SK-N-SH (cell line): ENCODE data around the gene YKT6. TPM values are rescaled to one million over a fixed set of nuclear protein-coding genes. Genes with fewer than 3 reads are reported as not detected.
A peak's percentile ranks its signal among the peaks of the same experiment; 100 is the strongest.

ENCODE experiments used
- CTCF ChIA-PET: fragments of 300-600, 350-600 bp; formaldehyde crosslinking; extraction: SDS; loops from one replicate; lab custom pipeline; 2021; lab: Yijun Ruan, JAX
- POLR2A ChIA-PET: fragments of 350-600 bp; sonication (Branson Sonifier 250); formaldehyde crosslinking; extraction: SDS; loops from one replicate; lab custom pipeline; 2020; ENCODE audit warnings: antibody characterized with exemption, inconsistent platforms; lab: Yijun Ruan, JAX
- DNase-seq: peaks from one replicate; pipeline ENCODE4 v3.0.0; 2012
- H2AFZ ChIP-seq: fragments of 200-600 bp; sonication (generic); 2 replicates; pipeline ENCODE4 v1.8.1; 2016; ENCODE audit warnings: antibody characterized with exemption, mild to moderate bottlenecking, low read depth
- H3F3A ChIP-seq: fragments of 200-600 bp; sonication (generic); replicated peaks from 2 replicates; pipeline ENCODE3; 2016; ENCODE audit warnings: antibody characterized with exemption, mild to moderate bottlenecking; ENCODE audit not compliant: insufficient read depth
- H3K27ac ChIP-seq, 2 experiments: fragments of 200-500 bp in 1 of 2; fragments of 200-600 bp in 1 of 2; sonication (Bioruptor generic) in 1 of 2; sonication (generic), shearing (Covaris generic) in 1 of 2; 2 replicates each; pipeline versions ENCODE4 v1.5.1 to v1.6.1; 2014 to 2016; ENCODE audit warnings: low read depth in 2 of 2, inconsistent platforms in 1 of 2, low read length in 1 of 2, mild to moderate bottlenecking in 1 of 2, mixed read lengths in 1 of 2
- H3K27me3 ChIP-seq: fragments of 200-600 bp; sonication (generic), shearing (Covaris generic); 2 replicates; pipeline ENCODE4 v1.6.1; 2016; ENCODE audit warnings: mixed run types; ENCODE audit not compliant: insufficient read depth
- H3K36me3 ChIP-seq, 2 experiments: fragments of 200-500 bp in 1 of 2; fragments of 200-600 bp in 1 of 2; sonication (Bioruptor generic) in 1 of 2; sonication (generic) in 1 of 2; replicated peaks in 1 of 2; 2 replicates each; pipeline versions ENCODE3 to v1.5.1; 2014 to 2016; ENCODE audit warnings: low read length in 1 of 2, mild to moderate bottlenecking in 1 of 2; ENCODE audit not compliant: insufficient read depth in 2 of 2, control insufficient read depth in 1 of 2
- H3K4me1 ChIP-seq, 2 experiments: fragments of 200-500 bp in 1 of 2; fragments of 200-600 bp in 1 of 2; sonication (Bioruptor generic) in 1 of 2; sonication (generic), shearing (Covaris generic) in 1 of 2; 2 replicates each; pipeline versions ENCODE4 v1.5.1 to v1.6.1; 2014 to 2016; ENCODE audit warnings: low read depth in 1 of 2, low read length in 1 of 2, mixed run types in 1 of 2; ENCODE audit not compliant: insufficient read depth in 2 of 2, control insufficient read depth in 1 of 2
- H3K4me2 ChIP-seq: fragments of 200-600 bp; sonication (generic), shearing (Covaris generic); 2 replicates; pipeline ENCODE4 v1.6.1; 2017; ENCODE audit warnings: mixed run types
- H3K4me3 ChIP-seq, 2 experiments: fragments of 200-500 bp in 1 of 2; fragments of 200-600 bp in 1 of 2; sonication (Bioruptor generic) in 1 of 2; sonication (generic), shearing (Covaris generic) in 1 of 2; 2 replicates each; pipeline versions ENCODE4 v1.5.1 to v1.8.1; 2014 to 2016; ENCODE audit warnings: low read depth in 2 of 2, inconsistent platforms in 1 of 2, low read length in 1 of 2, mild to moderate bottlenecking in 1 of 2, mixed read lengths in 1 of 2, moderate library complexity in 1 of 2
- H3K79me2 ChIP-seq: fragments of 200-600 bp; sonication (generic); 2 replicates; pipeline ENCODE4 v1.8.1; 2017; ENCODE audit warnings: mild to moderate bottlenecking; ENCODE audit not compliant: insufficient read depth
- H3K9ac ChIP-seq: fragments of 200-600 bp; sonication (generic); 2 replicates; pipeline ENCODE4 v1.6.1; 2017; ENCODE audit warnings: mixed run types
- H3K9me2 ChIP-seq: fragments of 200-600 bp; sonication (generic); 2 replicates; pipeline ENCODE4 v1.6.1; 2017; ENCODE audit warnings: mixed run types
- H3K9me3 ChIP-seq: fragments of 200-600 bp; sonication (generic); 2 replicates; pipeline ENCODE4 v1.6.1; 2017; ENCODE audit warnings: mixed run types, mild to moderate bottlenecking, moderate library complexity
- H4K20me1 ChIP-seq: fragments of 200-600 bp; sonication (generic); 2 replicates; pipeline ENCODE4 v1.6.1; 2017; ENCODE audit warnings: mild to moderate bottlenecking, mixed run types; ENCODE audit not compliant: insufficient read depth
- CHD2 ChIP-seq: fragments of 150-350 bp; IDR thresholded peaks from 2 replicates; pipeline ENCODE4 v1.6.1; 2018; ENCODE audit warnings: low read length; ENCODE audit not compliant: partially characterized antibody
- ELF1 ChIP-seq: IDR thresholded peaks from 2 replicates; pipeline ENCODE4 v1.4.0; 2012
- EP300 ChIP-seq, 2 experiments: IDR thresholded peaks; 2 replicates each; pipeline versions ENCODE4 v1.4.0 to v1.6.1; 2012; ENCODE audit warnings: borderline replicate concordance in 1 of 2, low read depth in 1 of 2, low read length in 1 of 2
- EZH2phosphoT487 ChIP-seq: fragments of 200-600 bp; sonication (generic); IDR thresholded peaks from 2 replicates; pipeline ENCODE4 v1.6.1; 2017; ENCODE audit warnings: low read depth, mixed run types, mild to moderate bottlenecking, antibody characterized with exemption, moderate library complexity, borderline replicate concordance
- GABPA ChIP-seq: IDR thresholded peaks from 2 replicates; pipeline ENCODE4 v1.4.0; 2012; ENCODE audit warnings: low read depth, mild to moderate bottlenecking
- IRF3 ChIP-seq: fragments of 150-350 bp; IDR thresholded peaks from 2 replicates; pipeline ENCODE4 v1.6.1; 2016; ENCODE audit warnings: mild to moderate bottlenecking, low read depth, low read length
- JUND ChIP-seq: IDR thresholded peaks from 2 replicates; pipeline ENCODE4 v1.4.0; 2012
- MAX ChIP-seq: IDR thresholded peaks from 2 replicates; pipeline ENCODE4 v1.4.0; 2012; ENCODE audit warnings: low read depth
- NFIC ChIP-seq: IDR thresholded peaks from 2 replicates; pipeline ENCODE4 v1.4.0; 2012; ENCODE audit warnings: borderline replicate concordance
- POLR2AphosphoS5 ChIP-seq: IDR thresholded peaks from 2 replicates; pipeline ENCODE4 v1.6.1; 2012; ENCODE audit warnings: low read depth, low read length
- RAD21 ChIP-seq: IDR thresholded peaks from 2 replicates; pipeline ENCODE4 v1.6.1; 2012; ENCODE audit warnings: mild to moderate bottlenecking, low read length
- RCOR1 ChIP-seq: fragments of 150-350 bp; IDR thresholded peaks from 2 replicates; pipeline ENCODE4 v1.6.1; 2017; ENCODE audit warnings: antibody characterized with exemption, low read length
- RFX5 ChIP-seq: IDR thresholded peaks from 2 replicates; pipeline ENCODE4 v1.6.1; 2012; ENCODE audit warnings: mild to moderate bottlenecking, improper control_type of control experiment, low read length
- SIN3A ChIP-seq: IDR thresholded peaks from 2 replicates; pipeline ENCODE4 v1.6.1; 2012; ENCODE audit warnings: low read depth, mild to moderate bottlenecking, low read length, moderate library complexity, borderline replicate concordance
- SMC3 ChIP-seq: IDR thresholded peaks from 2 replicates; pipeline ENCODE4 v1.6.1; 2012; ENCODE audit warnings: low read depth, low read length, improper control_type of control experiment
- TAF1 ChIP-seq: IDR thresholded peaks from 2 replicates; pipeline ENCODE4 v1.6.1; 2012; ENCODE audit warnings: low read depth, mild to moderate bottlenecking, low read length, moderate library complexity, borderline replicate concordance
- TCF12 ChIP-seq: IDR thresholded peaks from 2 replicates; pipeline ENCODE4 v1.4.0; 2012
- USF1 ChIP-seq: IDR thresholded peaks from 2 replicates; pipeline ENCODE4 v1.4.0; 2012; ENCODE audit warnings: low read depth, borderline replicate concordance
- WGBS: methylation state at CpG from one replicate; pipeline ENCODE4 v1.1.6; 2017; ENCODE audit warnings: low lambda C conversion rate; 5-methylcytosine and 5-hydroxymethylcytosine counted together
- polyA plus RNA-seq, 3 experiments: library from polyadenylated mRNA; depleted of rRNA; stranded (reverse); fragments of >200 nt; gene quantifications; 2 replicates each; pipeline ENCODE4 v1.2.3, GENCODE V29; 2012
- TF ChIP-seq, protein P1 (sequence below): fragments of 200-600 bp; sonication (generic); IDR thresholded peaks from 2 replicates; pipeline ENCODE4 v1.6.1; 2017; ENCODE audit warnings: antibody characterized with exemption, mild to moderate bottlenecking, moderate library complexity

YKT6 gene
- polyA plus RNA-seq, 1 of the 3 experiments (the other 2 are of a cell fraction), result 170 TPM

DNA sequence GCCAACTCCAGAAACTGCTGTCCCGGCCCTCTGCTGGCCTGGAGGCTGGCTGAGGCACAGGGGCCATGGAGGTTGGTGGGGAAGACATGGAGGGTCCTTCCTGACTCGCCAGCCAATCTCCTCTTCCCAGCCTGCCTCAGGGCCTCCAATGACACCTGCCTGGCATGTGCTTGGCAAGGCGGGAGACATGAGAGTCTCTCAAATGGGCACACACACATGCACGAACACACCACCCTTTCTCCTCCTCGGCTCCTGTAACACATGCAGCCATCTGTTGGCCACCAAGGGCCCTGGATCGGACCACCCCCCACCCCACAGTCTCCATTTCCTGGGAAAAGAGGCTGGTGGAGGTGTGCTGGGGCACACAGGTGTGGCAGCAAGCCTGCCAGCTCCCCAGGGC lies 56.4 kb downstream of the YKT6 start:
- peak overlapping the region; percentile 1 to 41; a peak in 3 of 4 replicates for H3K27ac ChIP-seq
- no peaks in the 10 kb centered on the region for H3K79me2 ChIP-seq
- H3K9me3 ChIP-seq, result no peaks in the 10 kb centered on the region
- peaks cover 25 to 37% of the 10 kb centered on the region in 2 experiments; a peak in 3 of 4 replicates for H3K4me1 ChIP-seq
- H2AFZ ChIP-seq, result peak overlapping the region; percentile 21; the same call in 1 of the 2 replicates
- peaks cover 10% of the 10 kb centered on the region for H3F3A ChIP-seq
- TF ChIP-seq ELF1 (no peak), RFX5 (no peak), RAD21 (no peak), POLR2AphosphoS5 (no peak), SMC3 (no peak), SIN3A (no peak), TAF1 (no peak), TCF12 (no peak)
- no peaks in the 10 kb centered on the region for H3K36me3 ChIP-seq
- no peaks in the 10 kb centered on the region for H3K9me2 ChIP-seq
- WGBS, result 95% methylated on average over 6 of the region's 6 CpGs
- CTCF ChIA-PET, result interaction anchor here (1.1 to 10.0 kb wide), 4 partner anchors 15 to 50 kb away, joined by 3 to 101 read pairs (median 4); no protein-coding TSS in a partner anchor
- H4K20me1 ChIP-seq, result no peaks in the 10 kb centered on the region
- no peak for DNase-seq
- peak overlapping the region; percentile 48; the same call in 1 of the 2 replicates for H3K4me2 ChIP-seq
- no peak overlapping the region for H3K4me3 ChIP-seq
- peak overlapping the region; percentile 17; the same call in 1 of the 2 replicates for H3K9ac ChIP-seq
- no peaks in the 10 kb centered on the region for H3K27me3 ChIP-seq
- POLR2A ChIA-PET, result no interaction called here

DNA sequence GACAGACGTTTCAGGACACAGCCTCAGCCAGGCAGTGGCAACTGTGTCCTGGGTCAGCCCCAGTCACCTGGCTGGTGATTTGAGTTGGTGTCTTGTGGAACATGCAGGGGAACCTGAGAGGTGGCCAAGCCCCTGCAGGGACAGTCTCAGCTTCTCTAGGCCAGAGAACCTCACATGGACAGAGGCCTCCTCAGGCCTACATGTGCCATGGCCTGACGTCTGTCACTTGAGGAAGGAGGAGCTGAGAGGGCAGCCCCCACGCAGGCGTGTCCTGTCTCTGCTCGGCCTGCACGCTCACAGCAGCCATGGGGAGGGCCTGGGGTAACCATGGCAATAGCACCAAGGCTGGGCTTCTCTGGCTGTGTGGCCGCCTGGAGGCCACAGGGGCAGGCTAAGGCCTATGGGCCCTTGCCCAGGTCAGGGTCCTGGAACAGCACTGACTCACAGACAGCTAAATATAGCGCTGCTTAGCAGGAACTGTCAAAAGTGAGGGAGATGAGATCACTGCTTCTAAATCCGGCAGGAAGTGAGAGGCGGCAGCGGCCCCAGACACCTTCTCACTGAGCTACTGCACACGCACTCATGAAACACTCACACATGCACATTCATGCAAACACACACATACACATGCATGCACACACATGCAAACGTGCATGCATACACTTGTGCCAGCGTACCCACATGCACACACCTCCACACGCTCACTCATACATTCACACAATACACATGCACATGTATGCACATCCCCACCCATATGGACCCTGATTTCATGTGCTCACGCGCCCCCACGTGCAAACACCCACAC lies 57.0 kb downstream of the YKT6 start:
- Histone ChIP-seq H3K4me2 (peak overlapping the region; percentile 48), H3K79me2 (no peaks in the 10 kb centered on the region), H3F3A (peaks cover 10% of the 10 kb centered on the region), H3K36me3 (no peaks in the 10 kb centered on the region), H3K27ac (peak overlapping the region; percentile 1 to 41), H3K4me1 (peaks cover 25 to 38% of the 10 kb centered on the region in 2 experiments; a peak in 3 of 4 replicates), H3K9me2 (no peaks in the 10 kb centered on the region), H3K9ac (peak overlapping the region; percentile 17; the same call in 1 of the 2 replicates), H2AFZ (peak overlapping the region; percentile 21; the same call in 1 of the 2 replicates), H3K4me3 (no peak overlapping the region), H4K20me1 (no peaks in the 10 kb centered on the region), H3K9me3 (no peaks in the 10 kb centered on the region), H3K27me3 (no peaks in the 10 kb centered on the region)
- CTCF ChIA-PET, result interaction anchor here (0.6 to 10.0 kb wide), 6 partner anchors 15 to 67 kb away, joined by 3 to 101 read pairs (median 4); no protein-coding TSS in a partner anchor
- DNase-seq, result peak; percentile 87
- POLR2A ChIA-PET, result no interaction called here
- 43% methylated on average over 13 of the region's 18 CpGs for WGBS
- TF ChIP-seq USF1 (no peak), NFIC (no peak), MAX (peak; percentile 68; the same call in 1 of the 2 replicates), RFX5 (no peak), ELF1 (no peak), EP300 (IDR thresholded peaks at IDR 0.05; ENCODE audit: borderline replicate concordance in 1 of 2, low read depth in 1 of 2, low read length in 1 of 2) (no peak), JUND (no peak), GABPA (no peak), CHD2 (no peak), TAF1 (no peak), RAD21 (peak; percentile 25; the same call in 1 of the 2 replicates), EZH2phosphoT487 (no peak), RCOR1 (no peak), IRF3 (no peak), SMC3 (no peak)
- TF ChIP-seq, protein P1, sequence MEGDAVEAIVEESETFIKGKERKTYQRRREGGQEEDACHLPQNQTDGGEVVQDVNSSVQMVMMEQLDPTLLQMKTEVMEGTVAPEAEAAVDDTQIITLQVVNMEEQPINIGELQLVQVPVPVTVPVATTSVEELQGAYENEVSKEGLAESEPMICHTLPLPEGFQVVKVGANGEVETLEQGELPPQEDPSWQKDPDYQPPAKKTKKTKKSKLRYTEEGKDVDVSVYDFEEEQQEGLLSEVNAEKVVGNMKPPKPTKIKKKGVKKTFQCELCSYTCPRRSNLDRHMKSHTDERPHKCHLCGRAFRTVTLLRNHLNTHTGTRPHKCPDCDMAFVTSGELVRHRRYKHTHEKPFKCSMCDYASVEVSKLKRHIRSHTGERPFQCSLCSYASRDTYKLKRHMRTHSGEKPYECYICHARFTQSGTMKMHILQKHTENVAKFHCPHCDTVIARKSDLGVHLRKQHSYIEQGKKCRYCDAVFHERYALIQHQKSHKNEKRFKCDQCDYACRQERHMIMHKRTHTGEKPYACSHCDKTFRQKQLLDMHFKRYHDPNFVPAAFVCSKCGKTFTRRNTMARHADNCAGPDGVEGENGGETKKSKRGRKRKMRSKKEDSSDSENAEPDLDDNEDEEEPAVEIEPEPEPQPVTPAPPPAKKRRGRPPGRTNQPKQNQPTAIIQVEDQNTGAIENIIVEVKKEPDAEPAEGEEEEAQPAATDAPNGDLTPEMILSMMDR, result peak; percentile 32
